Globus pallidus (tissue), 1 donor: Measurements from ENCODE around the gene CDK11A.
"Not testable (repeated sequence)": the region's sequence is repeated elsewhere in the genome, so short reads cannot be mapped to it uniquely, and the experiment has no call there.

ENCODE experiments used
- DNase-seq: peaks from one replicate; pipeline ENCODE4 v3.0.0-alpha.2; 2015; ENCODE audit warnings: low spot score

CDK11A gene

GRCh38 chr1:1726088-1726487, 1.9 kb upstream of the CDK11A start:
- not testable (repeated sequence) for DNase-seq

GRCh38 chr1:1721201-1721600, 3.0 kb downstream of the CDK11A start:
- DNase-seq, result no peak

GRCh38 chr1:1715109-1715883, 8.9 kb downstream of the CDK11A start:
- not testable (repeated sequence) for DNase-seq

GRCh38 chr1:1707897-1708296, 16.3 kb downstream of the CDK11A start:
- not testable (repeated sequence) for DNase-seq

- not testable (repeated sequence) for DNase-seq
Observed at GRCh38 chr1:1707241-1707640, 16.9 kb downstream of the CDK11A start.

GRCh38 chr1:1705623-1706022, 18.5 kb downstream of the CDK11A start:
- DNase-seq, result not testable (repeated sequence)

GRCh38 chr1:1704284-1704957, 19.7 kb downstream of the CDK11A start:
- DNase-seq, result not testable (repeated sequence)

GRCh38 chr1:1703796-1704195, 20.4 kb downstream of the CDK11A start:
- no peak for DNase-seq

- DNase-seq, result not testable (repeated sequence)
Observed at GRCh38 chr1:1702506-1702905, 21.7 kb downstream of the CDK11A start.

GRCh38 chr1:1700557-1700956, 23.6 kb downstream of the CDK11A start:
- DNase-seq, result not testable (repeated sequence)

- DNase-seq, result not testable (repeated sequence)
Observed at GRCh38 chr1:1700067-1700466, 24.1 kb downstream of the CDK11A start.

- not testable (repeated sequence) for DNase-seq
Observed at GRCh38 chr1:1699061-1699460, 25.1 kb downstream of the CDK11A start.

- not testable (repeated sequence) for DNase-seq
Observed at GRCh38 chr1:1697358-1698183, 26.6 kb downstream of the CDK11A start.

GRCh38 chr1:1696431-1697357, 27.5 kb downstream of the CDK11A start:
- not testable (repeated sequence) for DNase-seq

GRCh38 chr1:1692714-1693647, 31.2 kb downstream of the CDK11A start, which contains the start of gene SLC35E2B:
Gene SLC35E2B (minus strand): TSS chr1:1692795. CDS start chr1:1676699, 16,096 bp downstream.
- peak; percentile 85 for DNase-seq

- DNase-seq, result peak; percentile 63
Observed at GRCh38 chr1:1692324-1692713, 31.8 kb downstream of the CDK11A start.

- DNase-seq, result not testable (repeated sequence)
Observed at GRCh38 chr1:1691443-1691842, 32.7 kb downstream of the CDK11A start.

- DNase-seq, result not testable (repeated sequence)
Observed at GRCh38 chr1:1689526-1689925, 34.6 kb downstream of the CDK11A start.

- no peak for DNase-seq
Observed at GRCh38 chr1:1687846-1688245, 36.3 kb downstream of the CDK11A start.
